Measurements from ENCODE around the gene CDK3. TPM values are rescaled to one million over a fixed set of nuclear protein-coding genes. Genes with fewer than 3 reads are reported as not detected.

Gene CDK3
- total and polyA plus RNA-seq, 4 donors, result 1.5 to 6.3 (median 2.6) TPM

DNA sequence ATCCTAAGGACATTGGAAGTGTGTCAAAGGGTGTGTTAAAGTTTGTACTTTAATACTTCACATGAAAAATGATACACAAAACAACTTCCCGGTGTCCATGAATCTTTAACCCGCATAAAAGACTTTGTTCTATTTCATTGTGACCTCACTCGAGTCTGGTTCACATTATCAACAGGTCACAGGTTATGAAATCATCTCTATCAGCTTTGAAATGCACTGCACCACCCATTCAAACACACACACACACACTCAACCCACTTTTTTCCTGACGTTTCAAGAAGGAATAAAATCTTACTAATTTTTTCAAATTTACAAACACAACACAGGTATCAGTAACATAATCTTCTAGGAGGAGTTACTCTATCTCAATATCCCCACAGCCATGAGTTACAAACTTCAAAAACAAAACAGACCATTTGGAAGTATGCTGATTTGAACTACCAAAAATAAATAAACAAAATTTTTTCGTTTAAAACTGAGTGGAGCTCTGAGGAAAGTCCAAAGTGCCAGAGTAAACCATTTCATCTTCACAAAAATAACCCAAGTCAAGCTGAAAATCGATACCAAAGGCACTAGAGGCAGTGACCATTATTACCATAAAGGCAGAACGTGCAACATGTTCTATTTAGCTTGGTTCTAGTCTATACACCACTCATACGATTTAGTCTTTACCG is 24.3 kb upstream of the CDK3 start (continued):
- TF ChIP-seq, protein P1, sequence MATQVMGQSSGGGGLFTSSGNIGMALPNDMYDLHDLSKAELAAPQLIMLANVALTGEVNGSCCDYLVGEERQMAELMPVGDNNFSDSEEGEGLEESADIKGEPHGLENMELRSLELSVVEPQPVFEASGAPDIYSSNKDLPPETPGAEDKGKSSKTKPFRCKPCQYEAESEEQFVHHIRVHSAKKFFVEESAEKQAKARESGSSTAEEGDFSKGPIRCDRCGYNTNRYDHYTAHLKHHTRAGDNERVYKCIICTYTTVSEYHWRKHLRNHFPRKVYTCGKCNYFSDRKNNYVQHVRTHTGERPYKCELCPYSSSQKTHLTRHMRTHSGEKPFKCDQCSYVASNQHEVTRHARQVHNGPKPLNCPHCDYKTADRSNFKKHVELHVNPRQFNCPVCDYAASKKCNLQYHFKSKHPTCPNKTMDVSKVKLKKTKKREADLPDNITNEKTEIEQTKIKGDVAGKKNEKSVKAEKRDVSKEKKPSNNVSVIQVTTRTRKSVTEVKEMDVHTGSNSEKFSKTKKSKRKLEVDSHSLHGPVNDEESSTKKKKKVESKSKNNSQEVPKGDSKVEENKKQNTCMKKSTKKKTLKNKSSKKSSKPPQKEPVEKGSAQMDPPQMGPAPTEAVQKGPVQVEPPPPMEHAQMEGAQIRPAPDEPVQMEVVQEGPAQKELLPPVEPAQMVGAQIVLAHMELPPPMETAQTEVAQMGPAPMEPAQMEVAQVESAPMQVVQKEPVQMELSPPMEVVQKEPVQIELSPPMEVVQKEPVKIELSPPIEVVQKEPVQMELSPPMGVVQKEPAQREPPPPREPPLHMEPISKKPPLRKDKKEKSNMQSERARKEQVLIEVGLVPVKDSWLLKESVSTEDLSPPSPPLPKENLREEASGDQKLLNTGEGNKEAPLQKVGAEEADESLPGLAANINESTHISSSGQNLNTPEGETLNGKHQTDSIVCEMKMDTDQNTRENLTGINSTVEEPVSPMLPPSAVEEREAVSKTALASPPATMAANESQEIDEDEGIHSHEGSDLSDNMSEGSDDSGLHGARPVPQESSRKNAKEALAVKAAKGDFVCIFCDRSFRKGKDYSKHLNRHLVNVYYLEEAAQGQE (IDR thresholded peaks at IDR 0.05), result peak; percentile 46
- peak; percentile 73 for TF ChIP-seq SP1 (IDR thresholded peaks at IDR 0.05)
- TF ChIP-seq NR2F2 (IDR thresholded peaks at IDR 0.05), result peak; percentile 41
- TF ChIP-seq FOXA2 (IDR thresholded peaks at IDR 0.05), result no peak
- peak; percentile 45 for TF ChIP-seq HNF4G (IDR thresholded peaks at IDR 0.05)

DNA sequence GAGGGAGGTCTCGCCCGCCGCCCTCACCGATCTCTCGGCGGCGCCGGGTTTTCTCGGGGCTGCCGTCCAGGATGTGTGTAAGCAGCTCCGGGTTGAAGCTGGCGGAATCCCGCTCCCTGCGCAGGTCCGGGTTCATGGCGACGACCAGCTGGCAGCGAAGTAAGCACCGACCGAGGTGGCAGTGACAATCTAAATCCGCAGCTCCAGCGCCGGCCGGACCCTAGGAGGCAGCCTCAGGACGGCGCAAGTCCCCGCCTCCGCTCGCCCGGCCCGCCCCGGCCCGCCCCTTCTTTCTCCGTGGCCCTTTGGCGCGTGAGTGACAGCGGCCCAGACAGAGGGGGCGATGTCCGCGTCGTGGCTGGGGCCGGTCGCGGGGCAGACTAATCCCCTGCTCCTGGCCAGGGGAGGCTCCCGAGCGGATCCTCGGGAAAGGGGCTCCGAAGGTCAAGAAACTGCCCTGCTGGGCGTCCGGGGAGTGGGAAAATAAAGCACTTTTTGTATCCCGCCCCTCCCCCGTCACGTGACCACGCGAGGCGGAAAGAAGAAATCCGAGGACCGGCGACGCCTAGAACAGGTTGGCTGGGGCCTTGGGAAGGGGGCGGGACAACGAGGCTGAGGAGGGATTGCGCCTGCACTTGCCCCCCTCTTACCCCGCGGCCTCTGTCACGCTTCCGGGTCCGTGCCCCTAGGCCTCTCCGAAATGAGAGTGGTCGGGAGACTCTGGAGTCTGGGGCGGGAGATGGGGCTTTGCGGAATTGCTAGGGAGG is 21.5 kb upstream of the CDK3 start, which contains the start of the genes ACOX1 and TEN1:
Gene ACOX1 (minus strand): TSS at position 229 of the 767 bp plus-strand sequence. CDS start 93 bp downstream, at position 136.
Gene TEN1 (plus strand): TSS at position 303 of the 767 bp plus-strand sequence. CDS start 6,953 bp downstream, outside the sequence.
- no peaks in the 10 kb centered on the region for H3K36me3 ChIP-seq (ENCODE audit: control insufficient read depth in 4 of 4, insufficient read depth in 3 of 4, low read depth in 1 of 4, low read length in 3 of 4)
- DNase-seq (ENCODE audit: low spot score), result peak; percentile 94
- TF ChIP-seq YY1 (IDR thresholded peaks at IDR 0.05) (peak; percentile 92), SP1 (IDR thresholded peaks at IDR 0.05) (peak; percentile 71), RAD21 (IDR thresholded peaks at IDR 0.05) (no peak), JUND (IDR thresholded peaks at IDR 0.05) (peak in 1 of 2 donors; percentile 44), GABPA (IDR thresholded peaks at IDR 0.05 in 1 of 2, conservative IDR thresholded peaks at IDR 0.05 in 1 of 2) (peak in 1 of 2 donors; percentile 81), FOXA1 (IDR thresholded peaks at IDR 0.05) (no peak), NR2F2 (IDR thresholded peaks at IDR 0.05) (peak; percentile 69), HNF4A (conservative IDR thresholded peaks at IDR 0.05) (peak; percentile 34 to 39), HNF4G (IDR thresholded peaks at IDR 0.05) (no peak), TAF1 (conservative IDR thresholded peaks at IDR 0.05) (peak; percentile 95), RXRA (IDR thresholded peaks at IDR 0.05) (peak; percentile 73 to 76), EGR1 (IDR thresholded peaks at IDR 0.05; ENCODE audit: low read depth in 2 of 2) (peak in 1 of 2 donors; percentile 18), FOXA2 (IDR thresholded peaks at IDR 0.05) (peak; percentile 34)
- TF ChIP-seq, protein P2, sequence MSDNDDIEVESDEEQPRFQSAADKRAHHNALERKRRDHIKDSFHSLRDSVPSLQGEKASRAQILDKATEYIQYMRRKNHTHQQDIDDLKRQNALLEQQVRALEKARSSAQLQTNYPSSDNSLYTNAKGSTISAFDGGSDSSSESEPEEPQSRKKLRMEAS (IDR thresholded peaks at IDR 0.05), result peak; percentile 74
- TF ChIP-seq, protein P3, sequence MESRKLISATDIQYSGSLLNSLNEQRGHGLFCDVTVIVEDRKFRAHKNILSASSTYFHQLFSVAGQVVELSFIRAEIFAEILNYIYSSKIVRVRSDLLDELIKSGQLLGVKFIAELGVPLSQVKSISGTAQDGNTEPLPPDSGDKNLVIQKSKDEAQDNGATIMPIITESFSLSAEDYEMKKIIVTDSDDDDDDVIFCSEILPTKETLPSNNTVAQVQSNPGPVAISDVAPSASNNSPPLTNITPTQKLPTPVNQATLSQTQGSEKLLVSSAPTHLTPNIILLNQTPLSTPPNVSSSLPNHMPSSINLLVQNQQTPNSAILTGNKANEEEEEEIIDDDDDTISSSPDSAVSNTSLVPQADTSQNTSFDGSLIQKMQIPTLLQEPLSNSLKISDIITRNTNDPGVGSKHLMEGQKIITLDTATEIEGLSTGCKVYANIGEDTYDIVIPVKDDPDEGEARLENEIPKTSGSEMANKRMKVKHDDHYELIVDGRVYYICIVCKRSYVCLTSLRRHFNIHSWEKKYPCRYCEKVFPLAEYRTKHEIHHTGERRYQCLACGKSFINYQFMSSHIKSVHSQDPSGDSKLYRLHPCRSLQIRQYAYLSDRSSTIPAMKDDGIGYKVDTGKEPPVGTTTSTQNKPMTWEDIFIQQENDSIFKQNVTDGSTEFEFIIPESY (IDR thresholded peaks at IDR 0.05), result peak; percentile 44
- TF ChIP-seq, protein P4, sequence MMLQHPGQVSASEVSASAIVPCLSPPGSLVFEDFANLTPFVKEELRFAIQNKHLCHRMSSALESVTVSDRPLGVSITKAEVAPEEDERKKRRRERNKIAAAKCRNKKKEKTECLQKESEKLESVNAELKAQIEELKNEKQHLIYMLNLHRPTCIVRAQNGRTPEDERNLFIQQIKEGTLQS (IDR thresholded peaks at IDR 0.05), result no peak
- TF ChIP-seq, protein P5, sequence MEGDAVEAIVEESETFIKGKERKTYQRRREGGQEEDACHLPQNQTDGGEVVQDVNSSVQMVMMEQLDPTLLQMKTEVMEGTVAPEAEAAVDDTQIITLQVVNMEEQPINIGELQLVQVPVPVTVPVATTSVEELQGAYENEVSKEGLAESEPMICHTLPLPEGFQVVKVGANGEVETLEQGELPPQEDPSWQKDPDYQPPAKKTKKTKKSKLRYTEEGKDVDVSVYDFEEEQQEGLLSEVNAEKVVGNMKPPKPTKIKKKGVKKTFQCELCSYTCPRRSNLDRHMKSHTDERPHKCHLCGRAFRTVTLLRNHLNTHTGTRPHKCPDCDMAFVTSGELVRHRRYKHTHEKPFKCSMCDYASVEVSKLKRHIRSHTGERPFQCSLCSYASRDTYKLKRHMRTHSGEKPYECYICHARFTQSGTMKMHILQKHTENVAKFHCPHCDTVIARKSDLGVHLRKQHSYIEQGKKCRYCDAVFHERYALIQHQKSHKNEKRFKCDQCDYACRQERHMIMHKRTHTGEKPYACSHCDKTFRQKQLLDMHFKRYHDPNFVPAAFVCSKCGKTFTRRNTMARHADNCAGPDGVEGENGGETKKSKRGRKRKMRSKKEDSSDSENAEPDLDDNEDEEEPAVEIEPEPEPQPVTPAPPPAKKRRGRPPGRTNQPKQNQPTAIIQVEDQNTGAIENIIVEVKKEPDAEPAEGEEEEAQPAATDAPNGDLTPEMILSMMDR (IDR thresholded peaks at IDR 0.05; ENCODE audit: low read depth, low read length, missing input control), result peak; percentile 4
- TF ChIP-seq, protein P1 (IDR thresholded peaks at IDR 0.05), result peak; percentile 76
- peak within 1 kb of the TSS; percentile 61 to 99 for H3K9ac ChIP-seq (ENCODE audit: low read depth in 1 of 2, low read length in 2 of 2)
- H3K9me3 ChIP-seq (ENCODE audit: control insufficient read depth in 4 of 4, low read length in 3 of 4), result no peaks in the 10 kb centered on the region
- H3K4me1 ChIP-seq (ENCODE audit: control insufficient read depth in 4 of 4, insufficient read depth in 4 of 4, low read length in 3 of 4), result peaks cover 8 to 49% (median 31%) of the 10 kb centered on the region in 4 donors
- WGBS, result under 1% methylated on average over 72 of the region's 72 CpGs
- H3K27ac ChIP-seq (ENCODE audit: low read depth in 1 of 2, low read length in 2 of 2), result peak within 1 kb of the TSS; percentile 97 to 98
- H3K27me3 ChIP-seq (ENCODE audit: control insufficient read depth in 4 of 4, insufficient read depth in 4 of 4, low read length in 3 of 4), result no peaks in the 10 kb centered on the region
- H3K4me3 ChIP-seq (ENCODE audit: low read depth in 1 of 3, low read length in 3 of 3), result peak within 1 kb of the TSS; percentile 87 to 94 (median 93)
